T-helper 2 cell treated with Interferon-gamma antibody and Interleukin-4, amounts not matched to agents 100 ng/mL and 5 ng/mL, for 36 hours (primary cell): ENCODE measurements around the gene RXRB. TPM values are rescaled to one million over a fixed set of nuclear protein-coding genes. Genes with fewer than 3 reads are reported as not detected.

Experiments
- intact Hi-C: fragments of 100-400 bp; cut with micrococcal nuclease; formaldehyde crosslinking; loops from one replicate; pipeline ENCODE4 v1.15.1; 2023
- total RNA-seq: library from RNA; stranded (reverse); gene quantifications from 2 replicates; pipeline ENCODE4 v1.2.3, GENCODE V29; 2022

The RXRB gene
- total RNA-seq, 1 donor from 2014 or later = 41.9 TPM

GRCh38 chr6:33198159-33198852 lies 2.2 kb downstream of the RXRB start:
- intact Hi-C loops = loop anchor here (5.0 kb wide), 1 partner anchor 76 kb away; no protein-coding TSS in a partner anchor

- intact Hi-C loops = loop anchor here (1.0 to 5.0 kb wide), 2 partner anchors 36 to 75 kb away; no protein-coding TSS in a partner anchor
These were observed 2.9 kb downstream of the RXRB start for GRCh38 chr6:33197431-33198048.

DNA sequence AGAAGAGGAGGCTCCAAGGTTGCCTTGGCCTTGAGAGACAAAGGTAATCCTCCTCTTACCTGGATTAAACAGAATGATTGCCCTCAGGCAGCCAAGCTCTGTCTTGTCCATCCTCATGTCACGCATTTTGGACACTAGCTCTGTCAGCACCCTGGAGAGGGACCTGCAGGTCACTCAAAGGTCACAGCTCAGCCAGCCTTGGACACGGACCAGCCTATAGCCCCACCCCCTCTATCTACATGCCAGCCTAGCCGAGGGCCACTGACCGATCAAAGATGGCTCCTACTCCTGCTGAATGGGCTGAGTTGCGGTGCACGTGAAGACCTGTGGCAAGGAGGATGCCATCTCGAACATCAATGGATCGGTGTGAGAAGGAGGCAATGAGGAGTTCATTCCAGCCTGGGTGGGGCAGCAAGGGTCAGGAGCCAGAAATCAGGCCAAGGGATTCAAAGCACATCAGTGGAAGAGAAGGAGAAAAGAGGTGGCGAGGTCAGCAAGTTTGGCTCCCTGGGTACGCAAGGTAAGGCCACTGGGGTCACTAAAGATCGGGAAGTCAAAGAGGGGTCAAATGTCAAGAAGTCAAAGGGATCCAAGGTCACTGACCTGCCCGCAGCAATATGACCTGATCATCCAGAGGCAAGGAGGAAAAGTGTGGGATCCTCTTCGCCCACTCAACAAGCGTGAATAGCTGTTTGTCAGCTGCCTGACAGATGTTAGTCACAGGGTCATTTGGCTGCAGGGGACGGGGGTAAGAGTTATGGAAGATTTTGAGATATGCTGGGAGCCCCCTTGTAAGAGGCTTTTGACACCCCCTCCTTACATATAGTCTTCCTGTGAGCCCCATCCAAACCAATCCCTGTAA lies 4.9 kb downstream of the RXRB start:
- intact Hi-C loops = loop anchor here (5.0 kb wide), 1 partner anchor 73 kb away; no protein-coding TSS in a partner anchor

GRCh38 chr6:33194431-33194979 lies 6.0 kb downstream of the RXRB start:
- intact Hi-C loops = no loop called here

- intact Hi-C loops = no loop called here
These were observed 6.8 kb downstream of the RXRB start for GRCh38 chr6:33193619-33194018.

- intact Hi-C loops = no loop called here
These were observed 7.5 kb downstream of the RXRB start for GRCh38 chr6:33192671-33193602.

GRCh38 chr6:33192105-33192646 lies 8.3 kb downstream of the RXRB start, which contains the start of gene COL11A2:
TSS of gene COL11A2 (minus strand) at chr6:33192467. CDS start at chr6:33192240, 227 bp downstream.
- intact Hi-C loops = no loop called here

GRCh38 chr6:33191383-33192104 lies 8.9 kb downstream of the RXRB start:
- intact Hi-C loops = no loop called here

- intact Hi-C loops = no loop called here
These were observed 9.9 kb downstream of the RXRB start for GRCh38 chr6:33190504-33191107.

GRCh38 chr6:33189625-33190448 lies 10.6 kb downstream of the RXRB start:
- intact Hi-C loops = no loop called here

GRCh38 chr6:33189164-33189563 lies 11.3 kb downstream of the RXRB start:
- intact Hi-C loops = no loop called here

GRCh38 chr6:33187809-33188208 lies 12.7 kb downstream of the RXRB start:
- intact Hi-C loops = no loop called here

DNA sequence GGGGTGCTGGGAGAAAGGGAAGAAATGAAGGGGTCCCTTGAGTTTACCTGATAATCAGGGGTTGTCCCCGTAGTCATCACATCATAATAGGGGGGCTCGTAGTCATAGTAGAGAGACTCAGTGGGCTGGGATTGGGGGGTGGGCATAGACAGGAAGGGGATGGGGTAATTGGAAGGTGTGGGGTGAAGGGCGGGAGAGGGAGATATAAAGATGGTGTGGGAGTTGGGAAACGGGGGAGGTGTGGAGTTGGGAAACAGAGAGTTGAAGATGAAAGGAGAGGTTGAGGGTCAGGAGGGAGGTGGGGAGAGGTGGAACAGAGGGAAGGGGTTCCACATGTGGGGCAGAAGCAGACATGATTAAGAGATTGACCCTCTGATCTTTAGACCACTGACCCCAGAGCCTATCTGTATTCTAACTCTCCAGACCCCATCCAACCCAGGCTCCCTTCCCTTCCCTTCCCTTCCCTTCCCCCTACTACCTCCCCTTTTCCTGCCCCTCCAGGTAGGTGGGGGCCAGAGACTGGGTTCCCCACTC lies 14.7 kb downstream of the RXRB start:
- intact Hi-C loops = no loop called here

DNA sequence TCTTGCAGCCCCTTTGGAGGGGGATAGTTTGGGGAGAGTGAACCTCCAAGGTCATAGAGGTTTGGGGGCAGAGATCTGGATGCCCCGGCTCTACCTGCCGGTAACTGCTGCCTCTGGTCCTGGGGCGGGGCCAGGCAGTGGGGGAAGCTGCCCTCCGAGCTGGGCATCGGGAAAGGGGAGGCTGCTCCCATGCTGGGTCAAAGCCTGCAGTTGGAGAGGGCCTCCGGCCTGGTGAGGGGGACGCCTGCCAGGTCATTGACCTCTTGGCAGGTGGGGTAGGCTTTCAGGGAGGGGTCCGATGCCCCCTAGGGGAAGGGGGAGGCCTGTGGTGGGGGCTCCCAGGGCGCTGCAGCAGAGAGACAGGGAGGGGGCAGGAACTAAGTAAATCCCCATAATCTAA lies 15.3 kb downstream of the RXRB start:
- intact Hi-C loops = no loop called here

GRCh38 chr6:33183071-33183683 lies 17.3 kb downstream of the RXRB start:
- intact Hi-C loops = loop anchor here (1.0 kb wide), 1 partner anchor 17 kb away; the partner anchor contains the start of genes RXRB and SLC39A7

GRCh38 chr6:33181141-33181540 lies 19.3 kb downstream of the RXRB start:
- intact Hi-C loops = no loop called here

GRCh38 chr6:33178755-33179475 lies 21.6 kb downstream of the RXRB start:
- intact Hi-C loops = no loop called here
